ENCODE data around the gene MTCL1. TPM values are rescaled to one million over a fixed set of nuclear protein-coding genes. Genes with fewer than 3 reads are reported as not detected.

MTCL1 gene
- total and polyA plus RNA-seq, 9 of the 15 experiments (the other 6 are each of a cell fraction or from before 2014, with no cell fraction given) = 0.21 to 7.4 (median 3.7) TPM

DNA sequence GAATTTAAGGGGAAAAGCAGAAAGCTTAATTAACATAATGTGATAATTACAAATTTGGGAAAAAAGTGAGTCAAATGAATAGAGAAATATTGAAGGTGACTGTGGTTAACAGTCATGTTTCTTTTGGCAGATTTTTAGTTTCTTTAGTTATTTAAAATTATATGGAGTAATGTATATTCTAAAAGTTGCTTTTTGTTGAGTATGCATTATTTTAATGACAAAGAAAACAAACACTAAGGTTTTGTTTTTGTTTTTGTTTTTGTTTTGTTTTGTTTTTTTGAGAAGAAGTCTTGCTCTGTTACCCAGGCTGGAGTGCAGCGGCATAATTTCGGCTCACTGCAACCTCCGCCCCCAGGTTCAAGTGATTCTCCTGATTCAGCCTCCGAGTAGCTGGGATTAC, 30.3 kb upstream of the MTCL1 start (continued):
- TF ChIP-seq, protein P1, sequence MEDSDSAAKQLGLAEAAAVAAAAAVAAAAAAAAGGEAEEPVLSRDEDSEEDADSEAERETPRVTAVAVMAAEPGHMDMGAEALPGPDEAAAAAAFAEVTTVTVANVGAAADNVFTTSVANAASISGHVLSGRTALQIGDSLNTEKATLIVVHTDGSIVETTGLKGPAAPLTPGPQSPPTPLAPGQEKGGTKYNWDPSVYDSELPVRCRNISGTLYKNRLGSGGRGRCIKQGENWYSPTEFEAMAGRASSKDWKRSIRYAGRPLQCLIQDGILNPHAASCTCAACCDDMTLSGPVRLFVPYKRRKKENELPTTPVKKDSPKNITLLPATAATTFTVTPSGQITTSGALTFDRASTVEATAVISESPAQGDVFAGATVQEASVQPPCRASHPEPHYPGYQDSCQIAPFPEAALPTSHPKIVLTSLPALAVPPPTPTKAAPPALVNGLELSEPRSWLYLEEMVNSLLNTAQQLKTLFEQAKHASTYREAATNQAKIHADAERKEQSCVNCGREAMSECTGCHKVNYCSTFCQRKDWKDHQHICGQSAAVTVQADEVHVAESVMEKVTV (CRISPR knock-in tag; IDR thresholded peaks at IDR 0.05) = no peak
- no peak for TF ChIP-seq MCM2 (IDR thresholded peaks at IDR 0.05; ENCODE audit: low read depth)
- TF ChIP-seq, protein P2, sequence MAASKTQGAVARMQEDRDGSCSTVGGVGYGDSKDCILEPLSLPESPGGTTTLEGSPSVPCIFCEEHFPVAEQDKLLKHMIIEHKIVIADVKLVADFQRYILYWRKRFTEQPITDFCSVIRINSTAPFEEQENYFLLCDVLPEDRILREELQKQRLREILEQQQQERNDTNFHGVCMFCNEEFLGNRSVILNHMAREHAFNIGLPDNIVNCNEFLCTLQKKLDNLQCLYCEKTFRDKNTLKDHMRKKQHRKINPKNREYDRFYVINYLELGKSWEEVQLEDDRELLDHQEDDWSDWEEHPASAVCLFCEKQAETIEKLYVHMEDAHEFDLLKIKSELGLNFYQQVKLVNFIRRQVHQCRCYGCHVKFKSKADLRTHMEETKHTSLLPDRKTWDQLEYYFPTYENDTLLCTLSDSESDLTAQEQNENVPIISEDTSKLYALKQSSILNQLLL (CRISPR knock-in tag; IDR thresholded peaks at IDR 0.05; ENCODE audit: borderline replicate concordance) = no peak
- no peak for TF ChIP-seq HIVEP1 (CRISPR knock-in tag; IDR thresholded peaks at IDR 0.05)
- no peak for TF ChIP-seq CHD1 (IDR thresholded peaks at IDR 0.05; ENCODE audit: low read length)
- no peak for TF ChIP-seq RBM15 (IDR thresholded peaks at IDR 0.05; ENCODE audit: insufficient read depth, low read length)

GRCh38 chr18:8681196-8681595, 24.2 kb upstream of the MTCL1 start:
- Histone ChIP-seq H3K4me3 (no peak overlapping the region), H3K27me3 (ENCODE audit: control insufficient read depth in 2 of 2, insufficient read depth in 2 of 2, low read length in 2 of 2) (peaks cover 2 to 10% of the 10 kb centered on the region in 2 experiments; a peak in 2 of 5 replicates), H3K4me2 (ENCODE audit: insufficient read depth, low read length) (no peak overlapping the region; the same call in 1 of the 2 replicates), H3K9ac (ENCODE audit: insufficient read depth in 1 of 2, low read depth in 2 of 2, low read length in 2 of 2) (no peak overlapping the region), H3K36me3 (ENCODE audit: control insufficient read depth, insufficient read depth, low read length) (no peaks in the 10 kb centered on the region), H4K20me1 (replicated peaks; ENCODE audit: control insufficient read depth, insufficient read depth, low read length) (no peaks in the 10 kb centered on the region), H3K79me2 (ENCODE audit: control insufficient read depth, insufficient read depth, low read length) (no peaks in the 10 kb centered on the region), H3K4me1 (replicated peaks in 1 of 2; ENCODE audit: control insufficient read depth in 2 of 2, insufficient read depth in 2 of 2, low read length in 2 of 2) (peaks cover 0 to 3% of the 10 kb centered on the region in 2 experiments; a peak in 3 of 5 replicates), H2AFZ (ENCODE audit: low read depth, low read length) (peak overlapping the region; percentile 18; the same call in 1 of the 2 replicates), H3K9me1 (ENCODE audit: control insufficient read depth, insufficient read depth, low read length) (no peaks in the 10 kb centered on the region), H3K9me3 (replicated peaks; ENCODE audit: control insufficient read depth, insufficient read depth, low read depth, low read length) (no peaks in the 10 kb centered on the region), H3K27ac (ENCODE audit: extremely low read depth, low read depth, low read length) (no peak overlapping the region)
- BruUV-seq (replicated peaks) = no TSS peak
- intact Hi-C loops (cut with micrococcal nuclease) = loop anchor here (10.0 kb wide), 1 partner anchor 114 kb away; no protein-coding TSS in a partner anchor
- WGBS (ENCODE audit: insufficient coverage, low coverage, missing lambda C conversion rate) = 11% methylated on average over 4 of the region's 4 CpGs
- TF ChIP-seq ZNF124 (CRISPR knock-in tag; IDR thresholded peaks at IDR 0.05) (no peak), ZNF23 (CRISPR knock-in tag; IDR thresholded peaks at IDR 0.05) (no peak), CTBP1 (IDR thresholded peaks at IDR 0.05; ENCODE audit: borderline replicate concordance) (no peak), ESRRA (IDR thresholded peaks at IDR 0.05; ENCODE audit: borderline replicate concordance, low read depth) (no peak)
- TF ChIP-seq, protein P3, sequence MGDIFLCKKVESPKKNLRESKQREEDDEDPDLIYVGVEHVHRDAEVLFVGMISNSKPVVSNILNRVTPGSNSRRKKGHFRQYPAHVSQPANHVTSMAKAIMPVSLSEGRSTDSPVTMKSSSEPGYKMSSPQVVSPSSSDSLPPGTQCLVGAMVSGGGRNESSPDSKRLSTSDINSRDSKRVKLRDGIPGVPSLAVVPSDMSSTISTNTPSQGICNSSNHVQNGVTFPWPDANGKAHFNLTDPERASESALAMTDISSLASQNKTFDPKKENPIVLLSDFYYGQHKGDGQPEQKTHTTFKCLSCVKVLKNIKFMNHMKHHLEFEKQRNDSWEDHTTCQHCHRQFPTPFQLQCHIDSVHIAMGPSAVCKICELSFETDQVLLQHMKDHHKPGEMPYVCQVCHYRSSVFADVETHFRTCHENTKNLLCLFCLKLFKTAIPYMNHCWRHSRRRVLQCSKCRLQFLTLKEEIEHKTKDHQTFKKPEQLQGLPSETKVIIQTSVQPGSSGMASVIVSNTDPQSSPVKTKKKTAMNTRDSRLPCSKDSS (IDR thresholded peaks at IDR 0.05; ENCODE audit: low read depth, partially characterized antibody) = no peak
- TF ChIP-seq, protein P4, sequence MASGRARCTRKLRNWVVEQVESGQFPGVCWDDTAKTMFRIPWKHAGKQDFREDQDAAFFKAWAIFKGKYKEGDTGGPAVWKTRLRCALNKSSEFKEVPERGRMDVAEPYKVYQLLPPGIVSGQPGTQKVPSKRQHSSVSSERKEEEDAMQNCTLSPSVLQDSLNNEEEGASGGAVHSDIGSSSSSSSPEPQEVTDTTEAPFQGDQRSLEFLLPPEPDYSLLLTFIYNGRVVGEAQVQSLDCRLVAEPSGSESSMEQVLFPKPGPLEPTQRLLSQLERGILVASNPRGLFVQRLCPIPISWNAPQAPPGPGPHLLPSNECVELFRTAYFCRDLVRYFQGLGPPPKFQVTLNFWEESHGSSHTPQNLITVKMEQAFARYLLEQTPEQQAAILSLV (tag; IDR thresholded peaks at IDR 0.05) = no peak
- TF ChIP-seq, protein P5, sequence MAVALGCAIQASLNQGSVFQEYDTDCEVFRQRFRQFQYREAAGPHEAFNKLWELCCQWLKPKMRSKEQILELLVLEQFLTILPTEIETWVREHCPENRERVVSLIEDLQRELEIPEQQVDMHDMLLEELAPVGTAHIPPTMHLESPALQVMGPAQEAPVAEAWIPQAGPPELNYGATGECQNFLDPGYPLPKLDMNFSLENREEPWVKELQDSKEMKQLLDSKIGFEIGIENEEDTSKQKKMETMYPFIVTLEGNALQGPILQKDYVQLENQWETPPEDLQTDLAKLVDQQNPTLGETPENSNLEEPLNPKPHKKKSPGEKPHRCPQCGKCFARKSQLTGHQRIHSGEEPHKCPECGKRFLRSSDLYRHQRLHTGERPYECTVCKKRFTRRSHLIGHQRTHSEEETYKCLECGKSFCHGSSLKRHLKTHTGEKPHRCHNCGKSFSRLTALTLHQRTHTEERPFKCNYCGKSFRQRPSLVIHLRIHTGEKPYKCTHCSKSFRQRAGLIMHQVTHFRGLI (CRISPR knock-in tag; IDR thresholded peaks at IDR 0.05) = no peak
- in situ Hi-C loops (cut with MboI) = no loop called here
- DNase-seq (ENCODE audit: extremely low read depth in 1 of 4, low spot score in 3 of 4) = no peak
- FAIRE-seq = no peak
- POLR2A ChIA-PET = interaction anchor here (1.1 to 1.4 kb wide), 2 partner anchors 21 to 22 kb away, joined by 3 read pairs; no protein-coding TSS in a partner anchor
- ATAC-seq = no peak; the same call in 2 of the 3 replicates
- CTCF ChIA-PET (ENCODE audit: low intra/inter-chr PET ratio) = no interaction called here

All from K562 (cell line).